Adipocyte (in vitro differentiated cells): ENCODE results near the gene DDX39A.
"Not testable (repeated sequence)": the region's sequence is repeated elsewhere in the genome, so short reads cannot be mapped to it uniquely, and the experiment has no call there.

Experiments used
- DNase-seq: peaks from one replicate; pipeline ENCODE4 v3.0.0-alpha.2; 2015; ENCODE audit warnings: low read depth
- H3K27me3 ChIP-seq: replicated peaks from 2 replicates; pipeline ENCODE4 v1.7.0; 2013; ENCODE audit warnings: mild to moderate bottlenecking, low read length, moderate library complexity; ENCODE audit not compliant: control insufficient read depth, insufficient read depth
- H3K36me3 ChIP-seq: 2 replicates; pipeline ENCODE4 v1.7.0; 2013; ENCODE audit warnings: low read length, mild to moderate bottlenecking, moderate library complexity; ENCODE audit not compliant: control insufficient read depth, insufficient read depth, severe bottlenecking
- H3K4me1 ChIP-seq: 2 replicates; pipeline ENCODE4 v1.7.0; 2013; ENCODE audit warnings: mild to moderate bottlenecking, low read length, moderate library complexity; ENCODE audit not compliant: control insufficient read depth, insufficient read depth
- H3K4me3 ChIP-seq: 2 replicates; pipeline ENCODE4 v1.7.0; 2013; ENCODE audit warnings: mild to moderate bottlenecking, low read length, moderate library complexity
- H3K9ac ChIP-seq: 2 replicates; pipeline ENCODE4 v1.7.0; 2013; ENCODE audit warnings: mild to moderate bottlenecking, low read length, moderate library complexity
- H3K9me3 ChIP-seq: 2 replicates; pipeline ENCODE4 v1.7.0; 2013; ENCODE audit warnings: mild to moderate bottlenecking, low read length, moderate library complexity; ENCODE audit not compliant: control insufficient read depth

The DDX39A gene

GRCh38 chr19:14405758-14406644 is 13.1 kb downstream of the DDX39A start:
- Histone ChIP-seq H3K4me1 (peaks cover 16% of the 10 kb centered on the region), H3K9ac (peak overlapping the region; percentile 42), H3K36me3 (peaks cover 57% of the 10 kb centered on the region), H3K4me3 (no peak overlapping the region), H3K9me3 (no peaks in the 10 kb centered on the region), H3K27me3 (no peaks in the 10 kb centered on the region)
- DNase-seq = peak; percentile 86

- peaks cover 52% of the 10 kb centered on the region for H3K36me3 ChIP-seq
- DNase-seq = no peak
- no peaks in the 10 kb centered on the region for H3K9me3 ChIP-seq
- no peak overlapping the region for H3K4me3 ChIP-seq
- no peaks in the 10 kb centered on the region for H3K27me3 ChIP-seq
- H3K9ac ChIP-seq = no peak overlapping the region
- H3K4me1 ChIP-seq = peaks cover 16% of the 10 kb centered on the region
These were observed 13.8 kb downstream of the DDX39A start for GRCh38 chr19:14405380-14405757.

GRCh38 chr19:14404312-14404711 is 14.8 kb downstream of the DDX39A start:
- Histone ChIP-seq H3K27me3 (no peaks in the 10 kb centered on the region), H3K4me1 (peaks cover 16% of the 10 kb centered on the region), H3K36me3 (peaks cover 42% of the 10 kb centered on the region), H3K9ac (no peak overlapping the region), H3K4me3 (no peak overlapping the region), H3K9me3 (no peaks in the 10 kb centered on the region)
- no peak for DNase-seq

GRCh38 chr19:14403145-14403930 is 15.8 kb downstream of the DDX39A start:
- not testable (repeated sequence) for H3K27me3 ChIP-seq, H3K9ac ChIP-seq, H3K4me3 ChIP-seq, DNase-seq, H3K9me3 ChIP-seq
- peaks cover 11% of the 10 kb centered on the region for H3K4me1 ChIP-seq
- peaks cover 32% of the 10 kb centered on the region for H3K36me3 ChIP-seq

- Histone ChIP-seq H3K36me3 (peaks cover 28% of the 10 kb centered on the region), H3K9me3 (no peaks in the 10 kb centered on the region), H3K9ac (no peak overlapping the region), H3K4me1 (peaks cover 8% of the 10 kb centered on the region), H3K27me3 (no peaks in the 10 kb centered on the region), H3K4me3 (no peak overlapping the region)
- DNase-seq = no peak
These were observed 16.6 kb downstream of the DDX39A start for GRCh38 chr19:14402332-14403144.

GRCh38 chr19:14401468-14402195 is 17.5 kb downstream of the DDX39A start:
- no peaks in the 10 kb centered on the region for H3K27me3 ChIP-seq
- DNase-seq = no peak
- H3K9ac ChIP-seq = no peak overlapping the region
- H3K36me3 ChIP-seq = peaks cover 21% of the 10 kb centered on the region
- peaks cover 8% of the 10 kb centered on the region for H3K4me1 ChIP-seq
- no peaks in the 10 kb centered on the region for H3K9me3 ChIP-seq
- no peak overlapping the region for H3K4me3 ChIP-seq

- no peak overlapping the region for H3K9ac ChIP-seq
- H3K9me3 ChIP-seq = no peaks in the 10 kb centered on the region
- no peak overlapping the region for H3K4me3 ChIP-seq
- no peak for DNase-seq
- H3K36me3 ChIP-seq = peaks cover 18% of the 10 kb centered on the region
- H3K27me3 ChIP-seq = no peaks in the 10 kb centered on the region
- H3K4me1 ChIP-seq = peaks cover 4% of the 10 kb centered on the region
These were observed 18.1 kb downstream of the DDX39A start for GRCh38 chr19:14400951-14401431.

- H3K36me3 ChIP-seq = peaks cover 25% of the 10 kb centered on the region
- not testable (repeated sequence) for H3K9me3 ChIP-seq, DNase-seq, H3K27me3 ChIP-seq, H3K4me3 ChIP-seq, H3K4me1 ChIP-seq, H3K9ac ChIP-seq
These were observed 22.0 kb downstream of the DDX39A start for GRCh38 chr19:14397168-14397567.

GRCh38 chr19:14396730-14397129 is 22.4 kb downstream of the DDX39A start:
- not testable (repeated sequence) for H3K27me3 ChIP-seq, H3K4me1 ChIP-seq
- H3K36me3 ChIP-seq = peaks cover 25% of the 10 kb centered on the region

GRCh38 chr19:14395710-14396336 is 23.3 kb downstream of the DDX39A start:
- H3K9me3 ChIP-seq = no peaks in the 10 kb centered on the region
- no peaks in the 10 kb centered on the region for H3K27me3 ChIP-seq
- H3K36me3 ChIP-seq = peaks cover 24% of the 10 kb centered on the region
- no peak overlapping the region for H3K4me3 ChIP-seq
- no peaks in the 10 kb centered on the region for H3K4me1 ChIP-seq
- DNase-seq = no peak
- no peak overlapping the region for H3K9ac ChIP-seq

More at GRCh38 chr19:14396730-14397129, 22.4 kb downstream of the DDX39A start:
- not testable (repeated sequence) for DNase-seq, H3K9me3 ChIP-seq, H3K9ac ChIP-seq, H3K4me3 ChIP-seq
